PC-3 (cell line): Measurements from ENCODE around the gene NXPH4. TPM values are rescaled to one million over a fixed set of nuclear protein-coding genes. Genes with fewer than 3 reads are reported as not detected.
A peak's percentile ranks its signal among the peaks of the same experiment; 100 is the strongest.

Source experiments
- ATAC-seq: fragments of 200-7000 bp; cut with Tn5 transposase; 2 replicates; pipeline ENCODE4 v1.9.1; 2020; ENCODE audit warnings: mild to moderate bottlenecking, moderate library complexity
- BruUV-seq: library from RNA; stranded (reverse); fragments of 400-500 nt; replicated peaks from 2 replicates; lab custom pipeline; 2021; lab: Mats Ljungman, UMichigan
- CTCF ChIA-PET: fragments of 300-600 bp; sonication (Branson Sonifier 250); formaldehyde crosslinking; loops from one replicate; lab custom pipeline; 2022; ENCODE audit warnings: antibody characterized with exemption; lab: Charles Lee
- POLR2A ChIA-PET: fragments of 300-600 bp; sonication (Branson Sonifier 250); formaldehyde crosslinking; loops from one replicate; lab custom pipeline; 2022; ENCODE audit warnings: antibody characterized with exemption; ENCODE audit not compliant: unreplicated experiment; lab: Charles Lee
- DNase-seq: peaks from one replicate; pipeline ENCODE4 v3.0.0-alpha.2; 2015
- H2AFZ ChIP-seq: fragments of 300-600 bp; sonication (generic); 2 replicates; pipeline ENCODE4 v1.6.0; 2016; ENCODE audit warnings: antibody characterized with exemption, low read length
- H3F3A ChIP-seq: fragments of 300-600 bp; sonication (generic); one replicate; pipeline ENCODE4 v1.6.0; 2017; ENCODE audit warnings: antibody characterized with exemption, low read length, control low read depth, mild to moderate bottlenecking; ENCODE audit not compliant: unreplicated experiment
- H3K27ac ChIP-seq: fragments of 300-600 bp; sonication (generic); 2 replicates; pipeline ENCODE4 v1.5.1; 2016; ENCODE audit warnings: mild to moderate bottlenecking, low read length
- H3K27me3 ChIP-seq: fragments of 300-600 bp; sonication (generic); 2 replicates; pipeline ENCODE4 v1.6.1; 2016; ENCODE audit warnings: low read length, mixed read lengths
- H3K36me3 ChIP-seq: fragments of 300-600 bp; sonication (generic); 2 replicates; pipeline ENCODE4 v1.6.1; 2016; ENCODE audit warnings: low read depth, mixed run types, low read length, mixed read lengths
- H3K4me1 ChIP-seq: fragments of 300-600 bp; sonication (generic); 2 replicates; pipeline ENCODE4 v1.5.1; 2016; ENCODE audit warnings: low read length; ENCODE audit not compliant: insufficient read depth
- H3K4me2 ChIP-seq: fragments of 300-600 bp; sonication (generic); 2 replicates; pipeline ENCODE4 v1.6.0; 2016; ENCODE audit warnings: low read length
- H3K4me3 ChIP-seq: fragments of 300-600 bp; sonication (generic); 2 replicates; pipeline ENCODE4 v1.5.1; 2016; ENCODE audit warnings: mild to moderate bottlenecking, low read length, mixed read lengths
- H3K79me2 ChIP-seq: fragments of 300-600 bp; sonication (generic); 2 replicates; pipeline ENCODE4 v1.6.1; 2017; ENCODE audit warnings: low read length, mixed read lengths
- H3K9ac ChIP-seq: fragments of 300-600 bp; sonication (generic); 2 replicates; pipeline ENCODE4 v1.6.0; 2016; ENCODE audit warnings: mild to moderate bottlenecking, low read length
- H3K9me2 ChIP-seq: fragments of 300-600 bp; sonication (generic); replicated peaks from 2 replicates; pipeline ENCODE4 v1.6.1; 2016; ENCODE audit warnings: mixed run types, low read length, mixed read lengths
- H3K9me3 ChIP-seq: fragments of 300-600 bp; sonication (generic); 2 replicates; pipeline ENCODE4 v1.6.1; 2016; ENCODE audit warnings: low read length, mixed read lengths
- H4K20me1 ChIP-seq: fragments of 300-600 bp; sonication (generic); 2 replicates; pipeline ENCODE4 v1.6.1; 2016; ENCODE audit warnings: low read length, mixed read lengths
- EZH2 ChIP-seq: fragments of 300-600 bp; sonication (generic); IDR thresholded peaks from one replicate; pipeline ENCODE4 v1.6.1; 2017; ENCODE audit warnings: antibody characterized with exemption, mild to moderate bottlenecking, low read length; ENCODE audit not compliant: unreplicated experiment
- EZH2phosphoT487 ChIP-seq: fragments of 300-600 bp; sonication (generic); IDR thresholded peaks from 2 replicates; pipeline ENCODE4 v1.6.1; 2018; ENCODE audit warnings: mild to moderate bottlenecking, antibody characterized with exemption, low read length, borderline replicate concordance
- intact Hi-C: fragments of 100-400 bp; cut with micrococcal nuclease; formaldehyde crosslinking; loops from 2 replicates; pipeline ENCODE4 v1.9.0; 2023
- total RNA-seq: library from RNA; depleted of rRNA; stranded (reverse); fragments of >200 nt; gene quantifications from 2 replicates; pipeline ENCODE4 v1.2.3, GENCODE V29; 2014
- TF ChIP-seq, protein P1 (sequence below): fragments of 300-600 bp; sonication (generic); conservative IDR thresholded peaks from 2 replicates; pipeline ENCODE4 v1.5.1; 2017; ENCODE audit warnings: antibody characterized with exemption, low read depth, mild to moderate bottlenecking, low read length

The NXPH4 gene
- total RNA-seq, 1 experiment from 2014 or later, result 15.1 TPM

DNA sequence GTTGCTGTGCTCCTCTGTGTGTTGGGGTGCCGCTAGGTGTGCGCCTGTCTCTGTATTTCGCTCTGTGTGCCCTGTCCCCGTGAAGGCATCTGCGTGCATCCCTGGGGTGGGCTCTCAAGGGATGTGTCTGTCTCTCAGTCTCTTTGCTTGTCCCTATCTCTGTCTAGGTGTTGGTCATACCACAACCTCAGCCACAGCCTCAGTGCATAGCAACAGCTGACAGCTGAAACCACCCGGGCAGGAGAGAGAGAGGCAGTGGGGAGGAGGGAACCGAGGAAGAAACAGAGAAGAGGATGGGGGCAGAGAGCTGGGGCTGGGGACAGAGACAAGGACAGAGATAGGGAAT is 953 bp upstream of the NXPH4 start:
- ChIA-PET POLR2A (no interaction called here), CTCF (no interaction called here)
- Histone ChIP-seq H4K20me1 (no peaks in the 10 kb centered on the region), H3K27me3 (peaks cover 19% of the 10 kb centered on the region), H3K4me3 (no peak overlapping the region), H3F3A (no peaks in the 10 kb centered on the region), H3K4me1 (peaks cover 39% of the 10 kb centered on the region), H3K27ac (no peak overlapping the region), H3K9me2 (no peaks in the 10 kb centered on the region), H2AFZ (no peak overlapping the region), H3K9ac (no peak overlapping the region), H3K9me3 (no peaks in the 10 kb centered on the region), H3K4me2 (peak overlapping the region; percentile 87; the same call in 1 of the 2 replicates), H3K36me3 (no peaks in the 10 kb centered on the region), H3K79me2 (no peaks in the 10 kb centered on the region)
- TF ChIP-seq, protein P1, sequence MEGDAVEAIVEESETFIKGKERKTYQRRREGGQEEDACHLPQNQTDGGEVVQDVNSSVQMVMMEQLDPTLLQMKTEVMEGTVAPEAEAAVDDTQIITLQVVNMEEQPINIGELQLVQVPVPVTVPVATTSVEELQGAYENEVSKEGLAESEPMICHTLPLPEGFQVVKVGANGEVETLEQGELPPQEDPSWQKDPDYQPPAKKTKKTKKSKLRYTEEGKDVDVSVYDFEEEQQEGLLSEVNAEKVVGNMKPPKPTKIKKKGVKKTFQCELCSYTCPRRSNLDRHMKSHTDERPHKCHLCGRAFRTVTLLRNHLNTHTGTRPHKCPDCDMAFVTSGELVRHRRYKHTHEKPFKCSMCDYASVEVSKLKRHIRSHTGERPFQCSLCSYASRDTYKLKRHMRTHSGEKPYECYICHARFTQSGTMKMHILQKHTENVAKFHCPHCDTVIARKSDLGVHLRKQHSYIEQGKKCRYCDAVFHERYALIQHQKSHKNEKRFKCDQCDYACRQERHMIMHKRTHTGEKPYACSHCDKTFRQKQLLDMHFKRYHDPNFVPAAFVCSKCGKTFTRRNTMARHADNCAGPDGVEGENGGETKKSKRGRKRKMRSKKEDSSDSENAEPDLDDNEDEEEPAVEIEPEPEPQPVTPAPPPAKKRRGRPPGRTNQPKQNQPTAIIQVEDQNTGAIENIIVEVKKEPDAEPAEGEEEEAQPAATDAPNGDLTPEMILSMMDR, result no peak
- TF ChIP-seq EZH2phosphoT487 (no peak), EZH2 (no peak)
- DNase-seq (peak; percentile 34), ATAC-seq (peak; percentile 10; the same call in 1 of the 2 replicates)
- no TSS peak for BruUV-seq
- intact Hi-C loops, result no loop called here

DNA sequence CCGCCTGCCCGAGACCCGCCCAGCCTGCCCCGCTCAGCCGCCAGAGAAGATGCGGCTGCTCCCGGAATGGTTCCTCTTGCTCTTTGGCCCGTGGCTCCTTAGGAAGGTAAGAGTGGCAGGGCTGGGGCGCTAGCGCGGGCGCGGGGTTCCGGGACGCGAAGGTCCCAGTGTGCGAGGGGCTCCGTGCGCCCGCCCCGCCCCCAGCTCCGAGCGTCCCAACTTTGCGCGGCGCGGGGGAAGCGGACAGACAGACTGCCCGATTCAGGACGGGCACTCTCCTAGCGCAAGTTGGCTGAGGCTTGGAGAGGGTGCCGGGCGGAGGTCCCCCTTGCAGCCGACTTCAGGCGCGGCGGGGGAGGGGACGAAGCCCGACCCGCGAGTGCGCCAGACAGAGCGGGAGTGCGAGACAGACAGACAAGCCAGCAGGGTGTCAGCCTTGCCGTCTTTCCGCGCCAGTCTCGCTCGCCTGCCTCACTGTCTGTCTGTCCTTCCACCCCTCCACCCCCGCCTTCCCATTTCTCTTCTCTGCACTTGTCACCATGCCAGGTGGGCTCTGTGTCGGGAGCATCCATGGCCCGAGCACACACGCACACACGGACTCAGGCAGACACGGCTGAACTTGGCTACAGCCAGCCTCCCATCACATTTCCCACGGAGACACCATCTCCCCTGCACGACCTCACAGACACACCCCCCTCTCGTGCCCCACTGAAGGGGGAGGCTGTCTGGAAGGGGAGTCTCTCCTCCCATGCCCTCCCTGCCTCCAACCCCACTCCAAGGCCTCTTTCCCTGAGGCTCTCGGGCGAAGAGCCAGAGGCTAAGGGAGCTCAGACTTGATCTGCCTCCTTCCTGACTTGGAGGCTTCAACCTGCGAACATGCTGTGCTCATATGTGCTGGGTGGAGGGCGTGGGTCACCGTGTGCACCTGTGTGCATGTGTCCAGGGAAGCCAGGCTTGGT is 606 bp downstream of the NXPH4 start:
- no peaks in the 10 kb centered on the region for H3K9me3 ChIP-seq
- H3K4me3 ChIP-seq, result peak overlapping the region; percentile 68
- no peaks in the 10 kb centered on the region for H3K9me2 ChIP-seq
- H3K9ac ChIP-seq, result no peak overlapping the region
- H3K4me1 ChIP-seq, result peaks cover 39% of the 10 kb centered on the region
- peak overlapping the region; percentile 75 for H2AFZ ChIP-seq
- ATAC-seq, result peak; percentile 5
- CTCF ChIA-PET, result no interaction called here
- H3K79me2 ChIP-seq, result no peaks in the 10 kb centered on the region
- BruUV-seq, result no TSS peak
- H4K20me1 ChIP-seq, result no peaks in the 10 kb centered on the region
- TF ChIP-seq EZH2phosphoT487 (no peak), EZH2 (no peak)
- TF ChIP-seq, protein P1, result no peak
- peaks cover 19% of the 10 kb centered on the region for H3K27me3 ChIP-seq
- intact Hi-C loops, result no loop called here
- DNase-seq, result peak; percentile 41
- H3K36me3 ChIP-seq, result no peaks in the 10 kb centered on the region
- no peak overlapping the region for H3K27ac ChIP-seq
- H3F3A ChIP-seq, result no peaks in the 10 kb centered on the region
- POLR2A ChIA-PET, result no interaction called here
- peak overlapping the region; percentile 86 for H3K4me2 ChIP-seq
